ENCODE measurements around the gene DMWD.

The DMWD gene

DNA sequence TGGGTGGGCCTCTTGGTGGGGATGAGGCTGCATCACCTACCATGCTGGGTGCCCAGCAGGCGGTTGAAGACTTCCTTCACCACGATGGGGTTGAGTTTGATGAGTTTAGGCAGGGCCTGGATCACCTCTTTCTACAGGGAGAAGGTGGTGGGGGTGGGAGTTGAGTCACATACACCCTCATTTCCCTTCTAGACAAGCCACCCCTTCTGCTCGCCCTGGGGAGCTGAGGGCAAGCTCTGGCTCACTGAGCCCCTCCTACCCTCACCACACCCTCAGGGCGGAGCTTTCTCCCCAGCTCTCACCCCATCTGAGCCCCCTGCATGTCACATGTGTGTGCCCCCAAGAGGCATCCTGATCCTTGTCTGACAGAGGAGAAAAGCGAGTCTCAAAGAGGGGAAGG is 30.1 kb upstream of the DMWD start:
- H3K4me2 ChIP-seq (ENCODE audit: low read depth, low read length, poor library complexity, severe bottlenecking), result no peak overlapping the region
- no peaks in the 10 kb centered on the region for H3K36me3 ChIP-seq (ENCODE audit: low read length)
- no peaks in the 10 kb centered on the region for H3K27me3 ChIP-seq (ENCODE audit: low read length)
- H2AFZ ChIP-seq (ENCODE audit: low read depth, low read length, severe bottlenecking), result no peak overlapping the region
- no peaks in the 10 kb centered on the region for H3K79me2 ChIP-seq (ENCODE audit: insufficient read depth, low read length)
- no peak overlapping the region for H3K27ac ChIP-seq (ENCODE audit: low read depth, low read length)
- H4K20me1 ChIP-seq (ENCODE audit: low read depth, low read length), result no peaks in the 10 kb centered on the region
- no peaks in the 10 kb centered on the region for H3K9me2 ChIP-seq (replicated peaks; ENCODE audit: insufficient read depth, low read length)
- H3K4me3 ChIP-seq (ENCODE audit: insufficient read depth, low read length, poor library complexity, severe bottlenecking), result no peak overlapping the region
- H3K9me3 ChIP-seq (ENCODE audit: insufficient read depth, low read length), result no peaks in the 10 kb centered on the region
- H3F3A ChIP-seq (ENCODE audit: insufficient read depth), result no peaks in the 10 kb centered on the region
- TF ChIP-seq EZH2phosphoT487 (conservative IDR thresholded peaks at IDR 0.05; ENCODE audit: low read length), result no peak
- no peak overlapping the region for H3K9ac ChIP-seq (ENCODE audit: low read length)

DNA sequence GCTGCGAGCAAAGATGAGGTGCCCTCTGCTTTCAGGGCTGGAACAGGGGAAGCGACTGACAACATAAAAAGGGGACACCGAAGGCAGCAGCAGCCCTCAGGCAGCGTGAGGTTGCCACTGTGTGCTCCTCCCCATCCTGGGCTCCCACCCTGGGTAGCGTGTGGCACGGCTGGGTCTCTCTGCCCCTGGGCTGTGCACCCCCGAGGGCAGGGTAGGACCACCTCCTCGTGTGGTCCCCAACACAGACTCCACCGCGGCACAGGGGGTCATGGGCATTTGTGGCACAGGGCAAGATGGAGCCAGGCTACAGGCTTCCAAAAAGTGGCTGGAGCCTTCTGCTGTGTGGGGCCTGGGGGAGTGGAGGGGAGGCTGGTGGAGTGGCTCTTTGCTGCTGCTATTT is 28.9 kb upstream of the DMWD start:
- Histone ChIP-seq H3K27ac (ENCODE audit: low read depth, low read length) (no peak overlapping the region), H3K79me2 (ENCODE audit: insufficient read depth, low read length) (no peaks in the 10 kb centered on the region), H3K4me3 (ENCODE audit: insufficient read depth, low read length, poor library complexity, severe bottlenecking) (no peak overlapping the region), H2AFZ (ENCODE audit: low read depth, low read length, severe bottlenecking) (no peak overlapping the region), H3K9ac (ENCODE audit: low read length) (no peak overlapping the region), H3K36me3 (ENCODE audit: low read length) (no peaks in the 10 kb centered on the region), H4K20me1 (ENCODE audit: low read depth, low read length) (no peaks in the 10 kb centered on the region), H3K27me3 (ENCODE audit: low read length) (no peaks in the 10 kb centered on the region), H3K9me3 (ENCODE audit: insufficient read depth, low read length) (no peaks in the 10 kb centered on the region), H3F3A (ENCODE audit: insufficient read depth) (peaks cover 3% of the 10 kb centered on the region; the same call in 1 of the 2 replicates), H3K9me2 (replicated peaks; ENCODE audit: insufficient read depth, low read length) (no peaks in the 10 kb centered on the region), H3K4me2 (ENCODE audit: low read depth, low read length, poor library complexity, severe bottlenecking) (no peak overlapping the region)
- TF ChIP-seq EZH2phosphoT487 (conservative IDR thresholded peaks at IDR 0.05; ENCODE audit: low read length), result no peak
- TF ChIP-seq, protein P1, sequence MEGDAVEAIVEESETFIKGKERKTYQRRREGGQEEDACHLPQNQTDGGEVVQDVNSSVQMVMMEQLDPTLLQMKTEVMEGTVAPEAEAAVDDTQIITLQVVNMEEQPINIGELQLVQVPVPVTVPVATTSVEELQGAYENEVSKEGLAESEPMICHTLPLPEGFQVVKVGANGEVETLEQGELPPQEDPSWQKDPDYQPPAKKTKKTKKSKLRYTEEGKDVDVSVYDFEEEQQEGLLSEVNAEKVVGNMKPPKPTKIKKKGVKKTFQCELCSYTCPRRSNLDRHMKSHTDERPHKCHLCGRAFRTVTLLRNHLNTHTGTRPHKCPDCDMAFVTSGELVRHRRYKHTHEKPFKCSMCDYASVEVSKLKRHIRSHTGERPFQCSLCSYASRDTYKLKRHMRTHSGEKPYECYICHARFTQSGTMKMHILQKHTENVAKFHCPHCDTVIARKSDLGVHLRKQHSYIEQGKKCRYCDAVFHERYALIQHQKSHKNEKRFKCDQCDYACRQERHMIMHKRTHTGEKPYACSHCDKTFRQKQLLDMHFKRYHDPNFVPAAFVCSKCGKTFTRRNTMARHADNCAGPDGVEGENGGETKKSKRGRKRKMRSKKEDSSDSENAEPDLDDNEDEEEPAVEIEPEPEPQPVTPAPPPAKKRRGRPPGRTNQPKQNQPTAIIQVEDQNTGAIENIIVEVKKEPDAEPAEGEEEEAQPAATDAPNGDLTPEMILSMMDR (IDR thresholded peaks at IDR 0.05; ENCODE audit: insufficient read depth, low read length, poor library complexity, severe bottlenecking), result no peak

DNA sequence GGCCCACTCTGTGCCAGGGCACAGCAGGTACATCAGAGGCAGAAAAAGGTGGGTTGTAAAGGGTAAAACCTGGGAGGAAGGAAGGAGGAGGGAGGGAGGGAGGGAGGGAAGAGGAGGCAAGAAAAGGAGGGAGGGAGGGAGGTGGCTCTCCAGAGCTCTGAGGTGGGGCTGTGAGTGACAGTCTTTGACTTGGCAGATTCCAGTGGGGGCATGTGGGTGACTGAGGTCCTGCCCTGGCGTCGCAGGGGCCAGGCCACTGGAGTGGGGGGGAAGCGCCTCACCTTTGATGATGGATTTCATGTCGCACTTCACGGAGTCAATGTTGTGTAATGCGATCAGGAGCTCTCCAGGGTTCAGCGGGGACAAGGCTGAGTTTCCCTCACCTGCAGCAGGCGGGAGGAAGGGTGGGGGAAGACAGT is 28.5 kb upstream of the DMWD start:
- Histone ChIP-seq H3K27me3 (ENCODE audit: low read length) (no peaks in the 10 kb centered on the region), H3F3A (ENCODE audit: insufficient read depth) (peaks cover 3% of the 10 kb centered on the region; the same call in 1 of the 2 replicates), H3K9ac (ENCODE audit: low read length) (no peak overlapping the region), H3K9me2 (replicated peaks; ENCODE audit: insufficient read depth, low read length) (no peaks in the 10 kb centered on the region), H4K20me1 (ENCODE audit: low read depth, low read length) (no peaks in the 10 kb centered on the region), H3K27ac (ENCODE audit: low read depth, low read length) (no peak overlapping the region), H3K9me3 (ENCODE audit: insufficient read depth, low read length) (no peaks in the 10 kb centered on the region), H2AFZ (ENCODE audit: low read depth, low read length, severe bottlenecking) (no peak overlapping the region), H3K36me3 (ENCODE audit: low read length) (no peaks in the 10 kb centered on the region), H3K79me2 (ENCODE audit: insufficient read depth, low read length) (no peaks in the 10 kb centered on the region), H3K4me3 (ENCODE audit: insufficient read depth, low read length, poor library complexity, severe bottlenecking) (no peak overlapping the region), H3K4me2 (ENCODE audit: low read depth, low read length, poor library complexity, severe bottlenecking) (no peak overlapping the region)
- no peak for TF ChIP-seq EZH2phosphoT487 (conservative IDR thresholded peaks at IDR 0.05; ENCODE audit: low read length)
- TF ChIP-seq, protein P1 (IDR thresholded peaks at IDR 0.05; ENCODE audit: insufficient read depth, low read length, poor library complexity, severe bottlenecking), result no peak

DNA sequence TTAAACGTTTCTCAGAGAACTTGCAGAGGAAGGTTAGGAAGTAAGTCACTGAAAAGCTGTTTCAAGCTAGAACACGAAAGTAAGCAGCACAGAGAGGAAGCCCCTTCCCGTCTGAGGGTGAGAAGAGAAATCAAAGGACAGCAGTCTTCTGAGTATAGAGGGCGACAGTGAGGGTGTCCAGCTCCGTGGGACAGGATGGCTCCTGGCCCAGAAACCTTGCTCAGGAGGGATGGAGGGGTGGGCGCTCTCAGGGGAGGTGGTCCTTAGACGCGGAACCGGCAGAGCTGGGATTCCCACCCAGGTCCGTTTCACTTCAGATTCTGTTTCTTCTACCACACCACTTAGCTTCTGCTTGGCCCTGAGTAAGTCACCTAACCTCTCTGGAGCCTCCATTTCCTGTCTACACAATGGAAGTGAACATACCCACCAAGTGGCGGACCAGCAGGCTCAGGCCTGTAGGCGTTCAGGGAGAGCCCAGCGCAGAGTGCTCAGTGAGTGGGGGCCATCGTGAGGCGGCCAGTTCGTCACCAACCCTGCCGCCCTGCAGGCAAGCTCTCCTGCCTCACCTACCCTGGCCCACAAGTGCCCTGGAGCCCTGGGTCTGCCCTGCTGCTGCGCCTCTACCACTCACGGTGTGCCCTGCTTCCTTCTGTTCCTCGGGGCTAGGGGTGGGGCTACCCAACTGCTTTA is 27.9 kb upstream of the DMWD start:
- peaks cover 3% of the 10 kb centered on the region; the same call in 1 of the 2 replicates for H3F3A ChIP-seq (ENCODE audit: insufficient read depth)
- H3K9me3 ChIP-seq (ENCODE audit: insufficient read depth, low read length), result no peaks in the 10 kb centered on the region
- TF ChIP-seq EZH2phosphoT487 (conservative IDR thresholded peaks at IDR 0.05; ENCODE audit: low read length), result no peak
- TF ChIP-seq, protein P1 (IDR thresholded peaks at IDR 0.05; ENCODE audit: insufficient read depth, low read length, poor library complexity, severe bottlenecking), result no peak
- H3K9ac ChIP-seq (ENCODE audit: low read length), result no peak overlapping the region
- H3K4me3 ChIP-seq (ENCODE audit: insufficient read depth, low read length, poor library complexity, severe bottlenecking), result no peak overlapping the region
- H4K20me1 ChIP-seq (ENCODE audit: low read depth, low read length), result no peaks in the 10 kb centered on the region
- H3K4me2 ChIP-seq (ENCODE audit: low read depth, low read length, poor library complexity, severe bottlenecking), result no peak overlapping the region
- no peak overlapping the region for H2AFZ ChIP-seq (ENCODE audit: low read depth, low read length, severe bottlenecking)
- no peak overlapping the region for H3K27ac ChIP-seq (ENCODE audit: low read depth, low read length)
- H3K79me2 ChIP-seq (ENCODE audit: insufficient read depth, low read length), result no peaks in the 10 kb centered on the region
- no peaks in the 10 kb centered on the region for H3K27me3 ChIP-seq (ENCODE audit: low read length)
- no peaks in the 10 kb centered on the region for H3K9me2 ChIP-seq (replicated peaks; ENCODE audit: insufficient read depth, low read length)
- no peaks in the 10 kb centered on the region for H3K36me3 ChIP-seq (ENCODE audit: low read length)

Data from SU-DHL-6 (cell line).